Midbrain (tissue), 1 donor: ENCODE measurements around the gene HVCN1.
"Not testable (repeated sequence)": the region's sequence is repeated elsewhere in the genome, so short reads cannot be mapped to it uniquely, and the experiment has no call there.

Experiments
- DNase-seq: peaks from one replicate; lab custom pipeline; 2025; lab: John Stamatoyannopoulos, UW

HVCN1 gene

GRCh38 chr12:110667671-110668070 is 21.2 kb downstream of the HVCN1 start:
- DNase-seq, result no peak

GRCh38 chr12:110666892-110667291 is 22.0 kb downstream of the HVCN1 start:
- no peak for DNase-seq

DNA sequence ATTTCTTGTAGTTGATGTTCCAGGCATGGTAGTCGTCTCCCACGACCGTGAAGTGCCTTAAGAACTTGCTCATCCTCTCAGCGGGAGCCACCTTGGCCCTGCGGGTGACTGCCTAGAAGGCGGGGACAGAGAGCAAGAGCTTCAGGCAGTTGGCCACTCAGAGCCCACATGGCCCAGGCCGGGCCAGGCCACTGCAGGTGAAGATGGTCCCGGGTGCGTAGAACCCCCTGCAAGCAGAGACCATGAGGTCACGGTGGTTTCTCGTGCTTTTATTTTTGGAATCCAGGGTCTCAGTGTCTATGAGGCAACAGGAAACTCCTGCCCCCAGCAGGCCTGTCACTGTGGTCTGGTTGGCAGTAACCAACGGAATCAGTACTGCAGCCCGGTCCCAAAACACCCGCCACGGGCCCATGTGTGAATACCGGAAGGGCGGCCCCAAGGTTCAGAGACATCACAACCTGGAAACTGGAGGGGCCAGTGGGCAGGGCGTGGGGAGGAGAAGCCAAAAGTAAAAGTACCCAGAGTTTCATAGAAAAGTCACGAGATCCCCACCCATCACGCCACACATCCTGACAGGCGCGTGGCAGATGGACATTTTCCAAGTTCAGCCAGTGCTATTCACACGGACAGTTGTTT is 27.5 kb downstream of the HVCN1 start:
- no peak for DNase-seq

DNA sequence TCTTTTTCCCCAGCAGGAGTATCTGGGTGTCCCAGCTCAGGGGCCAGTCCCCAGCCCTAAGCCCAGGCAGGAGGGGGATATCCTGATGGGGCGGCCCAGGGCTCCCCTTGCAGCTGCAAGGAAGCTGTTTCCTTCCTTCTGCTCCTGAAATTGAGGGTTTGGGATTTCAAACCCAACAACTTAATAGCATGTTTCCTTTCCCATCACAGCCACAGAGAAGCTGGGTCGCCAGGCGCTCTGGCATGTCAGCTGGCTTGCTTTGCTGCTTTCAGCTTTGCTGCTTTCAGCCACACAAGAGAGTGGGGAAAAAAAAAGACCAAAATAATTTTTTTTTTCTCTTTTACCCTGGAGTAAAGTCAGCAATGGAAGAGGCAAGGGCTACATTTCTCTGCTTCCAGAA is 30.0 kb downstream of the HVCN1 start:
- DNase-seq, result peak; percentile 25

DNA sequence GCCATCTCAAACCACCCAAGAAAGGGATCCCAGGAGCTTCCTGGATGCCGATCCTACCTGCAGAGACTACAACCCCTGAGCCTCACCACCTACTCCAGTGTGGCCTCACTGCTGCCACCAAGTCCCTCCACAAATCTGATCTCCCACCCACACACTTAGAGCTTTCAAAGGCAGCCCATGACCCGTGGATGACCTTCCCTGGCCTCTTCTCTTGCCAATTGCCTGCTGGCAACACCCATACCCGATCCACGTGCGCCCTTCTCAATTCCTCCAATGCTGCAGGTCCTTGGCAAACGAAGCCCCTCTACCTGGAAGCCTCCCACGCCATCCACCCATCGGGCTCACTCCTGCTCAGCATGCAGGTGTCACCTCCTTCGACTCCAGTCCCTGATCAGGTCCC is 30.7 kb downstream of the HVCN1 start:
- DNase-seq, result no peak

- DNase-seq, result peak; percentile 65
Measured at GRCh38 chr12:110657747-110658146, 31.2 kb downstream of the HVCN1 start.

DNA sequence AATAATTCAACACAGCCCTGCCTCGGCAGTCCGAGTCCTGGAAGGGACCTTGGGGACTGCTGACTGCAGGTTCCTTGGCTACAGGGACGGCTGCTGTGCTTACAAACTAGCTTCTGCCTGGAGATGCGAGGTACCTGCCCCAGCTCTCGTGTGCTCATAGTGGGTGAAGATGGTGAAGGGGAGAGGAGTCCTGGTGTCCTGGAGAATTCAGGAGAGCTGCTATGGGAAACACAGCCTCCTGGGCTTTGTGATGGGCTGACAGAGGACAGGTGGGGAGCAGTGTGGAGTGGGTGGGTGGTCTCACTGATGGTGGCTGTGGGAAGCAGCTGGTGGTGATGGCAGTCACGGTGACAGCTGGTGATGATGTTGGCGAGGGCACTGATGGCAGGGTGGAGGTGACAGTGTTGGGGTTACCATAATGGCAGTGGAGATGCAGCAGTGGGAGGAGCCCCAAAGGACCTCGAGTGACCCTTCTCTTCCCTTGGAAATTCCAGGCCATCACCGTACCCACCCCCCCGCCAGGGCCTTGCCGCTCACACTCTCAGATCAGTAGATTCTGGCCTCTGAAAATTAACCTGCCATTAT is 32.8 kb downstream of the HVCN1 start:
- DNase-seq, result no peak

DNA sequence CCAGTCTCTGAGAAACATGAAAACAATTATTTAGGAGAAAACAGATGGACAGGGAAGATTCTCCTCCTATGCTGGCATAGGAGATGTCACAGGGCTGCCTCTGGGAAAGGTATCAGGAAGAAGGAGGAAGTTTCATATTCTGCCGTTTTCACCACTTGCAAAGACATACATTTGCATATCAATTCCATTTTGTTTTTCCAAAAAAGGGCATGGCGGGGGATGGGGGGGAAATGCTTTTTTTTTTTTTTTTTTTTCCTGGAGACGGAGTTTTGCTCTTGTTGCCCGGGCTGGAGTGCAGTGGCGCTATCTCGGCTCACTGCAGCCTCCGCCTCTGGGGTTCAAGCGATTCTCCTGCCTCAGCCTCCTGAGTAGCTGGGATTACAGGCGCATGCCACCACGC is 34.7 kb downstream of the HVCN1 start:
- DNase-seq, result not testable (repeated sequence)

DNA sequence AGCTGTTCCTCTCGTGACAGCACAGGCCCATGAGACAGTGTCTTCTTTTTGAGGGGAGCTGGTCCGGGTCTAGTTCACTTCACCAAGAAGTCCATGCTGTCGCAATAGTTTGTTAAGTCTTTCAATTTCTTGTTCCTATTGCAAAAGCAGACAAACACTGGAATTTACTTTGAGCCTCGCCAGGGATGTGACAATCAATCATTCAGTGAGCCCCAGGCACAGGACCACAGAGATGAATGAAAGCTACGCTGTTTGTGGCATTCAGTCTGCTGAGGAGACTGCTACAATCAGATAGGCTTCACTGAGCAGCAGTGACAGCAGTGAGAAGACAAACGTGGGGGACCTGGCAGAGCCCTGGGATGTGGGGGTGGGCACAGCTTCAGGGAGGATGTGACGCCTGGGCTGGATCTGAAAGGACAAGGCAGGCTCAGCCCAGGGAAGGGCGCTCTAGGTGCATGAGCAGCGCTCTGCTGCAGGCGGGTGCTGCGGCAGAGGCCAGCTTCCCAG is 39.5 kb downstream of the HVCN1 start:
- no peak for DNase-seq

- no peak for DNase-seq
Measured at GRCh38 chr12:110647631-110648040, 41.3 kb downstream of the HVCN1 start.

DNA sequence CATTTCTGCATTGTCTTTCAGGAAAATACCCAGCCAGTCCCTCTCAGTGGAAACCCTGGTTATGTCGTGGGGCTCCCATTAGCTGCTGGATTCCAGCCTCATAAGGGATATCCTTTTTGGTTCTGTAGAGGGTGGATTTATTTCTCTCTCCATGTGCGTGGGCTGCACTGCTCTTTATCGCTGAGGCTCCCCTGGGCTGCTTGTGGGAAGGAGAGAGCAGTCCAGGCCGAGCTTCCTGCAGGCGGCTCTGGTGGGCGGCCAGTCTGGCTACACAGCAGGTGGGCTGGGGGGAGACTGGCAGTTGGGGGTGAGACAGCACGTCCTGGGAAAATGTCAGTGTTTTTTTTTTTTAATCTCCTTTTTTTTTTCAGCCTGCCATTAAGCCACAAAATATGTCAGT is 47.4 kb downstream of the HVCN1 start:
- no peak for DNase-seq

DNA sequence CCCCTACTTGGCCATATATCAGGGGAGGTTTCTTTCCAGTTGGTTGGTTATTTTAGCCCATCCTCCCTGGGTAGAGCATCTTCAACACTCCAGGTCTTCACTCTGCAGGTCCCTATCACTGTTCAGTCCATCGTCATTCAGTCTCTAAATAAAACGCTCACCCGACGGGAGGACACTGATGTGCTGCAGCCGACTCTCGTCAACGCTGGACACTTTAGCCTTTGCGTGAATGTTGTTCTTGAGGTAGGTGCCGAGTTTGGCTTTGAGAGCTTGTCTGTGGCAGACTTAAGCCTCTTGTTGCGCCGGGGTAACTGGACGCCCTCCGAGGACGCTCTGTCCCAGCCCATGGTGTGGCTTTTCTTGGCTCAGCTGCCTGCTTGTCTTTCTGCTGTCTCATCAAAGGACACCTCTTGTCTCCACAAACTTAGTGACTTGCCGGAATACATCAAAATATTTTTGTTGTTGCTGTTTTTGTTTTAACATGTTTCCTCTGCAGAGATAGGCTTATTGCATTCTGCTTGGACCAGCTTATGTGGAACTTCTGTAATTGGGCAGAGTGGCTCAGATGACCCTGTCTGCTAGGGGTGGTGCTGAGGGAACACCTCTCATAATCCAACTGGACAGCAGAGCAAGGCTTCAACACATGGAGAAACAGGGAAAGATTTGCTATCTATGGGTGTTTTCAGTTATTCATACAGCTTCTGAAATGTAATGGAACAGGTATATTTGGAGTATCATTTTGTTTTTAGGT is 48.5 kb downstream of the HVCN1 start:
- peak; percentile 74 for DNase-seq

- peak; percentile 62 for DNase-seq
Measured at GRCh38 chr12:110639336-110640141, 49.4 kb downstream of the HVCN1 start.

DNA sequence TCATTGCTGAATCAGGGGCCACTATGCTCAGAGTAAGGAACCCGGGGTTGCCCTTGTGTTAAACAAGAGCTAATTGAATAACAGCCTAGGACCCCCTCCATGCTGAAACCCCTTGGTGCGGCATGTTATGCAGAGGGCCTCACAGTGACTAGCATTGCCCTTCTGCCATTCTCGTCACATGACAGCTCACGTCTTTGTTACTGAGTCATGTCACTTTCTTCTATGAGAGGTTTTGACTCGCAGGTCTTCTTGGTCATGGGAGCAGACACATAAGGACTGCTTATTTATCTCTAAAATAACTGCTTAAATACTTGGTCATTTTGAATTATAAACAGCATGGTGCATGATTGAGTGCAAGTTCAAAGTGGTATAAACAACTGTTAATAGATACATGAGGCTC is 50.1 kb downstream of the HVCN1 start:
- no peak for DNase-seq

- DNase-seq, result no peak
Measured at GRCh38 chr12:110637869-110638441, 51.0 kb downstream of the HVCN1 start.

DNA sequence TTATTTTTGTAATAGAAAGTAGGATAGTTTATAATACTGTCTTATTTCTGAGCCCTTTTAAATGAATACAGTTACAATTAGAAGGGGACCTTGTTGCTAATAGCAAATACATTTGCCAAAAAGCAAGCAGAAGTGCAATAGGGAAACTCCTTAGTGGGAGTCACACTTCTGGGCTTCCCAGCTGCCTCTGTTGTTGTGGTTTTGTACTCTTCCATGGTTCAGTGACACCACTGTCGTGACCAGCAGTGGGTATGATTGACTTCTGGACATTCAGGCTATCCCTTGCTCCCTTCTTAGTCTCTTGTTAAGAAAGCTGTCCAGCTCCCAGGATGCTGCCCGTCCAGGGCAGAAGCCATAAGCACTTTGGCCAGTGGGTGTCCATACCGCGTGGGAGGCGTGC is 52.4 kb downstream of the HVCN1 start:
- no peak for DNase-seq

GRCh38 chr12:110635055-110635454 is 53.9 kb downstream of the HVCN1 start:
- no peak for DNase-seq

DNA sequence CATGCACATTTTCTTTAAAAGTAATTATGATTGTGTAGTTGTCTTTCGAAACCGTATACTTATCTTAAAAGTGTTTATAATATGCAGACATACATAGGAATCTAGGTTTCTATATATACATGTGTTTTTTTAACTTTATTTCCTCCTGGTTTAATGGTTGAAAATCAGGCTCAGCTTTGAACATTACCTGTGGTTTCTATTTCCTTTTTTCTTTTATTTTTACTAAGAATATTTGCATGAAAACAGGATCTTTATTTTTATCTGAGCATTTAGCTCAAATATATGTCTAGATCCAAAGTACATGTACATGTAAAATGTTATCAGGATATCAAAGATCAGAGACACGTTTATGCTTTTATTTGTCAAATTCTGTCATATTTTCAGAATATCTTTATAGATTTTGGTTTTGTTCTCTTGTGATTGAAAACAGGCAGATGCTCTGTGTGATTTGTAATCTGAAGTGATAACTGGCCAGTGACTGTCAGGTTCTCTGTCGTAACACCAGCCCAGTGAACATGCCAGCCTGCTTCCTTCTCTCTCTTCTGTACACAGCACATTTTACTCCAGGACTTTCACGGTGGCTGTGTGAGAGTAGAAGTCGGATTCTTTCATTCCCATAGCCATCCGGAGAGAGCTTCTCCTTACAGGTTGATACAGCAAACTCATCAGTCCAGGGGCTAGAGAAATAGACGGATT is 61.3 kb downstream of the HVCN1 start:
- DNase-seq, result no peak

- DNase-seq, result no peak
Measured at GRCh38 chr12:110622582-110622981, 66.3 kb downstream of the HVCN1 start.

- DNase-seq, result no peak
Measured at GRCh38 chr12:110619534-110619953, 69.4 kb downstream of the HVCN1 start.

- no peak for DNase-seq
Measured at GRCh38 chr12:110616471-110617115, 72.3 kb downstream of the HVCN1 start.
